ENCODE data around the gene PTPRE. TPM values are rescaled to one million over a fixed set of nuclear protein-coding genes. Genes with fewer than 3 reads are reported as not detected.
A peak's percentile ranks its signal among the peaks of the same experiment; 100 is the strongest.

PTPRE gene
- total and polyA plus RNA-seq, 2 donors from 2014 or later = 1.1 to 25.7 TPM

GRCh38 chr10:127990846-127991542, 84.1 kb downstream of the PTPRE start:
- Histone ChIP-seq H3K27me3 (ENCODE audit: control insufficient read depth, insufficient read depth, low read length) (no peaks in the 10 kb centered on the region), H3K9ac (ENCODE audit: low read length in 3 of 3) (no peak overlapping the region), H3K27ac (ENCODE audit: low read depth in 2 of 2, low read length in 2 of 2) (peak overlapping the region; percentile 33 to 45), H3K9me3 (ENCODE audit: control insufficient read depth in 2 of 3, insufficient read depth in 1 of 3, low read length in 3 of 3) (no peaks in the 10 kb centered on the region), H3K4me3 (ENCODE audit: low read length in 3 of 3) (peak overlapping the region in 1 of 3 donors; percentile 10), H3K4me1 (ENCODE audit: control insufficient read depth in 2 of 3, insufficient read depth in 2 of 3, low read depth in 1 of 3, low read length in 3 of 3) (peaks cover 0 to 2% (median 0%) of the 10 kb centered on the region in 3 donors), H3K36me3 (ENCODE audit: control insufficient read depth in 2 of 3, insufficient read depth in 3 of 3, low read length in 3 of 3) (no peaks in the 10 kb centered on the region)
- DNase-seq = no peak
- TF ChIP-seq, protein P1, sequence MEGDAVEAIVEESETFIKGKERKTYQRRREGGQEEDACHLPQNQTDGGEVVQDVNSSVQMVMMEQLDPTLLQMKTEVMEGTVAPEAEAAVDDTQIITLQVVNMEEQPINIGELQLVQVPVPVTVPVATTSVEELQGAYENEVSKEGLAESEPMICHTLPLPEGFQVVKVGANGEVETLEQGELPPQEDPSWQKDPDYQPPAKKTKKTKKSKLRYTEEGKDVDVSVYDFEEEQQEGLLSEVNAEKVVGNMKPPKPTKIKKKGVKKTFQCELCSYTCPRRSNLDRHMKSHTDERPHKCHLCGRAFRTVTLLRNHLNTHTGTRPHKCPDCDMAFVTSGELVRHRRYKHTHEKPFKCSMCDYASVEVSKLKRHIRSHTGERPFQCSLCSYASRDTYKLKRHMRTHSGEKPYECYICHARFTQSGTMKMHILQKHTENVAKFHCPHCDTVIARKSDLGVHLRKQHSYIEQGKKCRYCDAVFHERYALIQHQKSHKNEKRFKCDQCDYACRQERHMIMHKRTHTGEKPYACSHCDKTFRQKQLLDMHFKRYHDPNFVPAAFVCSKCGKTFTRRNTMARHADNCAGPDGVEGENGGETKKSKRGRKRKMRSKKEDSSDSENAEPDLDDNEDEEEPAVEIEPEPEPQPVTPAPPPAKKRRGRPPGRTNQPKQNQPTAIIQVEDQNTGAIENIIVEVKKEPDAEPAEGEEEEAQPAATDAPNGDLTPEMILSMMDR (IDR thresholded peaks at IDR 0.05; ENCODE audit: borderline replicate concordance, extremely low read depth, insufficient read depth) = no peak
- intact Hi-C loops (cut with DNase I) = no loop called here
- FAIRE-seq = no peak

- Histone ChIP-seq H3K9ac (ENCODE audit: low read length in 3 of 3) (no peak overlapping the region), H3K9me3 (ENCODE audit: control insufficient read depth in 2 of 3, insufficient read depth in 1 of 3, low read length in 3 of 3) (no peaks in the 10 kb centered on the region), H3K4me3 (ENCODE audit: low read length in 3 of 3) (no peak overlapping the region), H3K4me1 (ENCODE audit: control insufficient read depth in 2 of 3, insufficient read depth in 2 of 3, low read depth in 1 of 3, low read length in 3 of 3) (peaks cover 0 to 2% (median 0%) of the 10 kb centered on the region in 3 donors), H3K27ac (ENCODE audit: low read depth in 2 of 2, low read length in 2 of 2) (peak overlapping the region in 1 of 2 donors; percentile 61), H3K27me3 (ENCODE audit: control insufficient read depth, insufficient read depth, low read length) (no peaks in the 10 kb centered on the region), H3K36me3 (ENCODE audit: control insufficient read depth in 2 of 3, insufficient read depth in 3 of 3, low read length in 3 of 3) (no peaks in the 10 kb centered on the region)
- FAIRE-seq = no peak
- TF ChIP-seq, protein P1 (IDR thresholded peaks at IDR 0.05; ENCODE audit: borderline replicate concordance, extremely low read depth, insufficient read depth) = no peak
- no peak for DNase-seq
- intact Hi-C loops (cut with DNase I) = no loop called here
These were observed 84.8 kb downstream of the PTPRE start for GRCh38 chr10:127991543-127992255.

DNA sequence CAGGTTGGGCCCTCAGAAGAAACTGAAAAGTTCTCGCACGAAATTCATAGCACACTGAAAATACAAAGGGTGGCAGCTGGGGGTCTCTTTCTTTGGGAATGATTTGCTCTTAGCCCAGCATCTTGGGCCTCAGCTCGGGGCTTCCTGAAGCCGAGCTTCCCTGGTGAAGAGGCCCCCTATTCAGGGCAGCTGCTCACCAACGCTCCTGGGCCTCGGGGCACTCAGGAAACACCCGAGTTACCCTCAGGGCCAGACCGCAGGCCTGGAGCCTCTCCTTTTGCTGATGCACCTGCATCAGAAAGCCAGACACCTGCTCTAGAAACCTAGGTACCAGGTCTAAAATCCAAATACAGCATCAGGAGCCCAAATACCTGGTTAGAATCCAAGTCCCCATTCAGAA, 85.5 kb downstream of the PTPRE start:
- Histone ChIP-seq H3K4me1 (ENCODE audit: control insufficient read depth in 2 of 3, insufficient read depth in 2 of 3, low read depth in 1 of 3, low read length in 3 of 3) (peaks cover 0 to 2% (median 0%) of the 10 kb centered on the region in 3 donors), H3K9me3 (ENCODE audit: control insufficient read depth in 2 of 3, insufficient read depth in 1 of 3, low read length in 3 of 3) (no peaks in the 10 kb centered on the region), H3K27ac (ENCODE audit: low read depth in 2 of 2, low read length in 2 of 2) (no peak overlapping the region), H3K27me3 (ENCODE audit: control insufficient read depth, insufficient read depth, low read length) (no peaks in the 10 kb centered on the region), H3K9ac (ENCODE audit: low read length in 3 of 3) (no peak overlapping the region), H3K4me3 (ENCODE audit: low read length in 3 of 3) (no peak overlapping the region), H3K36me3 (ENCODE audit: control insufficient read depth in 2 of 3, insufficient read depth in 3 of 3, low read length in 3 of 3) (no peaks in the 10 kb centered on the region)
- TF ChIP-seq, protein P1 (IDR thresholded peaks at IDR 0.05; ENCODE audit: borderline replicate concordance, extremely low read depth, insufficient read depth) = no peak
- intact Hi-C loops (cut with DNase I) = no loop called here
- FAIRE-seq (no peak), DNase-seq (no peak)
